AG04449 (cell line): ENCODE measurements around the gene ZBTB7C.

ENCODE experiments used
- CTCF ChIA-PET: fragments of 350-600 bp; formaldehyde crosslinking; extraction: SDS; loops from one replicate; lab custom pipeline; 2021; ENCODE audit warnings: antibody characterized with exemption; lab: Yijun Ruan, JAX
- POLR2A ChIA-PET: fragments of 400-600, 350-600 bp; formaldehyde crosslinking; extraction: SDS; loops from one replicate; lab custom pipeline; 2020; ENCODE audit warnings: antibody characterized with exemption, inconsistent platforms; lab: Yijun Ruan, JAX
- DNase-seq: peaks from one replicate; pipeline ENCODE4 v3.0.0-alpha.2; 2010; ENCODE audit warnings: low read depth, low spot score
- H3K4me3 ChIP-seq: 2 replicates; pipeline ENCODE4 v1.5.1; 2011; ENCODE audit warnings: low read depth, mild to moderate bottlenecking, control low read depth, low read length
- CTCF ChIP-seq: IDR thresholded peaks from one replicate; pipeline ENCODE4 v1.5.1; 2011; ENCODE audit warnings: mild to moderate bottlenecking, moderate library complexity, low read length, control low read depth, inconsistent platforms; ENCODE audit not compliant: insufficient read depth; ENCODE audit errors: missing control alignments

ZBTB7C gene

DNA sequence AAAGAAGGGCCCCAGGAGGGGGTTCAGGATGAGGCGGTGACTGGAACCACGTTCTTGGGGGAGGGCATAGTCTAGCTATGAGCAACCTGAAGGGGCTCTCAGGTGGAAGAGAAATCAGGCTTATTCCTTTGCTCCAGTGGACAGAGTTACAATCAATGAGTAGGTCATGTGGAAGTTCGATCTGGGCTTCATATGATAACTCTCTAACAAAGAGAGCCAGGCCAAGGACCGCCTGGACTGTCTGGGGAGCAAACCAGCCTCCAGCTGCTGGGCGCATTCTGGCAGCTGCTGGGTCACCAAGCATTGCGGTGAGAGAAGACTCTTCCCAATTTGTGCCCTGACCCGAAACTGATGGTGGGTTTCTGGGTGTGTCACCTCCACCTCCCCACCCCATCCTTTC, 298.4 kb downstream of the ZBTB7C start:
- CTCF ChIA-PET: no interaction called here

DNA sequence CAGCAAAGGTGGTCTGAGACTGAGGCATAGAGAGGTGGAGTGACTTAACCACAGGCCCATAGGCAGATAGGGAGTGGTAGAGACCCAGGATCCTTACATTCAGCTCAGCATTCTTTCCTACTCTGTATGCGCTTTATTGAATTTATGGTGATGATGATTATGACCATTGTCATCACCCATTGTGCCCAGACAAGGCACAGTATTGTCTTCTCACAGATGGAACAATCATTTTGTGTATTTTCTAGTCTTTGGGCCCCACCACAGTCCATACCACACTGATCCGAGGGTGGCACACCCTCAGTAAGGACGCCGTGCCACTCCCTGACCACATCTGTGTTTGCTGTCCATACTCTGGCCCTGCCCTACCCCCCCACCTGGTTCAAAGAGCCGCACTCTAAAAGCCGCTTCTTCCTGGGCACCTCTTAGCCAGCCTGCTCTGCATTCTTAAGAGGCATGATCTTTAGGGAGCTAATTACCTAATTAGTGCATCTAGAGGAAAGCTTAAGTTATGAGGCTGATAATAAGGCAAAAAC, 299.2 kb downstream of the ZBTB7C start:
- no peak for TF ChIP-seq CTCF
- POLR2A ChIA-PET: no interaction called here
- no peak overlapping the region for H3K4me3 ChIP-seq
- CTCF ChIA-PET: no interaction called here
- DNase-seq: no peak

More for the DNA sequence above, 298.4 kb downstream of the ZBTB7C start:
- no peak overlapping the region for H3K4me3 ChIP-seq
- POLR2A ChIA-PET: no interaction called here
- DNase-seq: no peak
- TF ChIP-seq CTCF: no peak

- TF ChIP-seq CTCF: no peak
- ChIA-PET CTCF (no interaction called here), POLR2A (no interaction called here)
- no peak overlapping the region for H3K4me3 ChIP-seq
- no peak for DNase-seq
Measured at GRCh38 chr18:48108136-48108535, 301.0 kb downstream of the ZBTB7C start.

GRCh38 chr18:48106976-48107781, 302.0 kb downstream of the ZBTB7C start:
- ChIA-PET POLR2A (no interaction called here), CTCF (no interaction called here)
- no peak for TF ChIP-seq CTCF
- no peak for DNase-seq
- H3K4me3 ChIP-seq: no peak overlapping the region

- no peak for DNase-seq
- CTCF ChIA-PET: no interaction called here
- H3K4me3 ChIP-seq: no peak overlapping the region
- POLR2A ChIA-PET: no interaction called here
- no peak for TF ChIP-seq CTCF
Measured at GRCh38 chr18:48106498-48106897, 302.7 kb downstream of the ZBTB7C start.

DNA sequence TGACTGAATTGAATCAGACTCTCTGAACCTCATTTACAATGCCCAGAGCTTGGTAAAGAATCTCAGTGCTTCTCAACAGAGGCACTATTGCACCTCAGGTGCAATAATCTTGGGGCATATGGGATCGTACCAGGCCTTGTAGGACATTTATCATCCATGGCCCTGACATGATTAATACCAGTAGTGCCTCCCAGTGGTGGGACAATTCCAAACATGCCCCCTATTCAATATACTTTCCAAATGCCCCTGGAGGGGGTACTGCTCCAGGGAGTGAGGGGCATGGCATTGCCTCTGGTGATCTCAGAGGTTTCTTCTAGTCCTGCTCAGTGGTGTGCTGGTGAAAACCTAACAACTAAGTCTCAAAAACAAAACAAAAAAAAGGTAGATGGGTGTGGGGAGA, 303.9 kb downstream of the ZBTB7C start:
- H3K4me3 ChIP-seq: no peak overlapping the region
- DNase-seq: no peak
- POLR2A ChIA-PET: no interaction called here
- CTCF ChIA-PET: no interaction called here
- TF ChIP-seq CTCF: no peak
